Esophagus mucosa (tissue), 1 donor: ENCODE data around the gene CFAP53. TPM values are rescaled to one million over a fixed set of nuclear protein-coding genes. Genes with fewer than 3 reads are reported as not detected.

Experiments
- ATAC-seq: fragments of 200-7000 bp; cut with Tn5 transposase; one replicate; pipeline ENCODE4 v1.9.1; 2020
- total RNA-seq: library from RNA; stranded (reverse); gene quantifications from one replicate; pipeline ENCODE4 v1.2.4, GENCODE V29; 2023
- donor health status: DM: yes; HTN: yes; CAD: no.

Gene CFAP53
- total RNA-seq, 1 donor from 2014 or later = 0.36 TPM

DNA sequence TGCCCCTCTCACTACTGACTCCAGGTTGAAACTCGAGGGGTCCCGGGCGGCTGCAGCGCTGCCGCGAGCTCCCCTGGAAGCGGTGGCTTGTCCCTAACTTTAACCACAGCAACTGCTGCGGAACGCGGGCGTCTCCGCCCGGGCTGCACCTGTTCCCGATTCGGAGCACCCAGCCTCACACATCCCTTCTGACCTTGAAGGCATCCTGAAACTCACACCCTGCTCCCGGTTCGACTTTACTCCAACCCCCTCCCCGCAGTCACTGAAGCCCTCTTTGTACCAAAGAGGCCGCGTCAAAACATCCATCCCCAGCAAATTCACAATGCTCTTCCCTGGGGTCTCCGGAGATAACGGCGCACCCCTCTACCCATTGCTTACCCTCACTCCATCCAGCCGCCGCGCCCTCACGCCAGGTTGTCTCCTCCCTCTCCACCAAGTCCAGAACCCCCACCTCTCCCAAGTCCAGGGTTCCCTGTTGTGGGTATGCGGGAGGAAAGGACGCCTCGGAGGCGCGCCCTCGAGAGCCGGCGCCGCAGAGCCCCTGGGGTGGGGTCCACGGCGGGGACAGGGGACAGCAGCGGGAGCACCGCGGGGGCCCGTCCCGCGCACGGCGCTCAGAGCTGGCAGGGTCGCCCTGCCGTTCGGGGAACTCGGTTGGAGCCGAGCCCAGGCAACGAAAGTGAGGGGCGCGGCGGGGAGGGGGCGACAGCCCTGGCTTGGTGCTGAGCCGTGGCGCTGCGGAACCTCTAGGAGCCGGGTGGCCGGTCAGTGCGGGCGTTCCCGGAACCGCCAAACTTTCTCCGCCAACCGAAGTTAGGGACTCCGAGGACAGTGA is 72.3 kb downstream of the CFAP53 start:
- ATAC-seq = peak; percentile 20

DNA sequence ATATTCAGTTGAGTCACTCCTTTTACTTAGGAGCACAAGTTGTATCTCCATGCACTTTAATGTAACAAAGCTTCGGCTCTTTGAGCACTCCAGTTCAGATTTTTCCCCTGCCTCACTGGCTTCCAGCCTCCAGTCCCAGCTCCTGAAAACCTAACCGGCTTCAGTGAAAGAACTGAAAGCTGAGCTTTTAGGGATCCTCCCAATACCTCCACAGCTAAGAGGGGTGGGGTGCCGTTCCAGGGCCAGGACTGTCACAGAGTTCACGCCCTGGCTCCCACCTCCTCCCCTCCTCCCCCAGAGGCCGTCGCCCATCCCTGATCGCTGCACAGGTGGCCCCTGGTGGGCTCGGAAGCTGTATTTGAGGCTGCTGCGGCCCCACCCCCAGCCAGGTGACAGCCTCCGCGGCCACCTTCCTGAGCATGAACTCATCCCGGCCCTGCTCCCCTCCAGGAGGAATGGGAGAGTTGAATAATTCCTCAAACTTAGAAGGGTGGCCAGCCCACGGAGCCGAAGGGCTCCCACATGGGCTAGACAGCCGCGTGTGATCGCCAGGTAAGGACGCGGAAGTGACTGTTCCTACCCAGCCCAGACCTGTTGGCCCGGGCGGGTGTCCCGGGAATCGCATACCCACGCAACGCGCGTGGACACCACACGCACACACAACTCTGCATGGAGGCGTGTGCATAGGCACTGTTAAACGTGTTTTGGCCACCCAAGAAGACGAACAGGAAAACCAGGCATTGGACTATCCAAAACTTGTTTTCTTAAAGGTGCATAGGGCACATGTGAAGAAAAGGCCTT is 73.1 kb downstream of the CFAP53 start:
- peak; percentile 68 for ATAC-seq

DNA sequence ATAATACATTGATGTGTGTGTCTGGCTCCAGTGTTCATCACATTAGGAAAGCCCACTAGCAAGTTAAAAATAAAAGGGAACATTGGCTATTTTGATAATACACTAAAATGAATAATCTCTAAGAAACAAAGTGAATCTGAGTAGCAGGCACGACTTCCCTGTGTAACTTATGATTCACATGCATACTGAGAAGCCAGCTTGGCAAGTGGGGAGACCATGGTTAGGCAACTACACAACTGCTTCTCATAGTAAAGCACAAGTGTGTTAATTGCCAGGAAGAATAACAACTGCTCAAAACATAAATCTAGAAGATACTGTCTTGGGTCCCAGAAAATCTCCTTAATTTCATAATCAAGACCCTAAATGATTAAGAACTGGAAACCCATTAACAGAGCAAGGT is 75.4 kb downstream of the CFAP53 start:
- peak; percentile 33 for ATAC-seq

DNA sequence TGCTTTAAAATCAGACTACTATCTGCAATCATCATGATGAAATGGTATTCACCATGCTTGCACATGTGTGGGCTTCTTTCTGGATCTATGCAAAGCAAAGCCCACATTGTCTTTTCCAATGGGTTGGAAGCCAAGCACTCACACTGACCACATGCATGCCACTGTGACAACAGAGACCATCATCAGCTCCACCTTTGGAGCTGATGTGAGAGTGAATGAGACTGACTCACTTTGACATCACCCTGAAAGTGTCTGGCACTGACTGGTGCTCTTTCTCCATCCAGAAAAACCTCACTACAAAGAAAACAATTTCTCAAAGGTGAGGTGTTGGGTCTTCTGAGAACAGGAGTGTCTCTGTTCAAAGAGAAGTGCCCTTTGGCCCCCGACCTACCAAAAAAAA is 76.1 kb downstream of the CFAP53 start:
- ATAC-seq = no peak

DNA sequence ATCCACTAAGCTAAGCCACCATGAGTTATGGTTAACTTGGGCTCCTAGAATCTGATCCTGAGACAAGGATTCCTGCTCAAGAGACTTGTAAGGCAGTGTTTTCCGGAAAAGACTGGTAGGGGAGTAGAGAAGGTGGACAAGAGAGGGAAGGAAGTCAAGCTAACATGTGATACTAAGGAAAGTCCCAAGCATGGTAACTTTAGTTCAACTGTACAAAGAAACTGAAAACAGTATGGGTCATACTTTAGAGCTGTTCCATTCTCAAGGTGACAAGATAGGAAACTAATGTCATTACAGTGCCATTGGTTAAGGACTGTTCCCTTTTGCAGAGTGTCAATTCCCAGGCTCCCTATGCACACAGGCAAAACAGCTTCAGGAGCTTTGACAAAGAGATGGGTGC is 77.1 kb downstream of the CFAP53 start:
- ATAC-seq = no peak

DNA sequence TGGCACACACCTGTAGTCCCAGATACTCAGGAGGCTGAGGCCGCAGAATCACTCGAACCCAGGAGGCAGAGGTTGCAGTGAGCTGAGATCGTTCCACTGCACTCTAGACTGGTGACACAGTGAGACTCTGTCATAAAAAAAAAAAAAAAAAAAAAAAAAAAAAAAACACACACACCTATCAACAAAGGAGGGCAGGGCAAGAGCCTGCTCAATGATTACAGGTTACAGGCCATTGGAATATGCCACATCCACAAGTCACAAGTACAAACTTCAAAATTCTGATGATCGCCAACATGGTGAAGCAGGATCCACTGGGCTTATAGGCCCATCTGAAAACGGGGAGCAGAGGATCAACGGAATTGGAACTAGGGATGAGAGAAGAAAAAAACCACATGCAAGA is 77.6 kb downstream of the CFAP53 start:
- no peak for ATAC-seq

DNA sequence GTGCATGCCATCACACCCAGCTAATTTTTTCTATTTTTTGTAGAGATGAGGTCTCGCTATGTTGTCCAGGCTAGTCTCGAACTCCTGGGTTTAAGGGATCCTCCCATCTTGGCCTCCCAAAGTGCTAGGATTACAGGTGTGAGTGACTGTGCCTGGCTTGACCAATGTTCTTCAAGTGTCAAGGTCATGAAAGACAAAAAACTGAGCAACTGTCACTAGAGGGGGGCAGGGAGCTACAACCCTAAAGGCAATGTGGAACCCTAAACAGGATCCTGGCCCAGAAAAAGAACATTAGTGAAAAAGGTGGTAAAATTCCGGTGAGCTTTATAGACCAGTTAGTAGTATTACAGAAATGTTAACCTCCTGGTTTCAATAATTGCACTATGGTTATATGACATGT is 78.6 kb downstream of the CFAP53 start:
- ATAC-seq = no peak

DNA sequence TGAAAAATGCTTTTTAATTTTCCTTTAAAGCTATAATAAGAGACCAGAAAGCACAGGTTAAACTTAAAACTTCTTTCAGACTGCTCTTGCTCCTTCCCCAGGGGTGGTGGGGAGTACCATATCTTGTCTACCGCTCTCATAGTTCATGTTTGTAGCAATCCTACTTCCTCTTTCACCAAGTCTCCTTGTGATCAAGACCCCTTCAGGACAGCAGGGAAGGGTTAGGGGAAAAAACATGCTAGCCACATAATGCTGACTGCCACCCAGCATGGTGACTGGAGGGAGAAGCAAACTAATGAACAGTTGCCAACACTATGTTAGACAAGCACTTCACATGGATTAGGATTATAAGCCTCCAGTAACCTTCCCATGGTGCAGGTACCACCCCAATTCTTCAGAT is 79.9 kb downstream of the CFAP53 start:
- no peak for ATAC-seq

DNA sequence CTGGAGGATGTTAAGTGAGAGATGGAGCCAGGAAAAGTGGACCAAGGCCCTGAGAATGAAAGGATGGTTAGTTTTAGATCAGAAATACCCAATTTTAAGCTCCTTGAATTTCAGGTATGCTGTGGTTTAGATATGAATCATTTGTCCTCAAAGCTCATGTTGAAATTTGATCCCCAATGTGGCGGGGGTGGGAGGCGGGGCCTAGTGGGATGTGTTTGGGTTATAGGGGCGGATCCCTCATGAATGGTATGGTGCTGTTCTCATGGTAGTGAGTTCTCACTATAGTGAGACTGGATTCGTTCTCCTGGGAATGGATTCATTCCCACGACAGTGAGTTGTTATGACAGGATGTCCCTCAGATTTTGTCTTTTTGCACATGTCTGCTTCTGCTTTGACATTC is 82.7 kb downstream of the CFAP53 start:
- ATAC-seq = peak; percentile 85

DNA sequence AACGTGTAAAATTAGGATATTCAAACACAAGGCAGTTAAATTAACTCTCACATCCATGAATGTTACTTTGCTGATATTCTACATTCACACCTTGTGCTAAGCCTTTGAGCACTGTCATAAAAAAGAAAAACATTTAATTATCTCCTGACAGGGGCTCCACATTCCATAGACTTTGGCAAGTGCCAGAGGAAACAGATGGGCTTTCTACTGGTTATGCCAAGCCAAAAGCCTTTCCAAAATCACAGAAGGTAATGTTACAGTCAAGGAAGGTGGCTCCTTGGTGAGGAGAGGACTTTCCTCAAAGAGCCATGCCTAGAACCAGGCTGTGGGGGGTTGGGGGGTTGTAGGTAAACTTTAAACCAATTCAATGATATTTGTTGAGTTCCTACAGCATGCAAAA is 83.8 kb downstream of the CFAP53 start:
- ATAC-seq = no peak

DNA sequence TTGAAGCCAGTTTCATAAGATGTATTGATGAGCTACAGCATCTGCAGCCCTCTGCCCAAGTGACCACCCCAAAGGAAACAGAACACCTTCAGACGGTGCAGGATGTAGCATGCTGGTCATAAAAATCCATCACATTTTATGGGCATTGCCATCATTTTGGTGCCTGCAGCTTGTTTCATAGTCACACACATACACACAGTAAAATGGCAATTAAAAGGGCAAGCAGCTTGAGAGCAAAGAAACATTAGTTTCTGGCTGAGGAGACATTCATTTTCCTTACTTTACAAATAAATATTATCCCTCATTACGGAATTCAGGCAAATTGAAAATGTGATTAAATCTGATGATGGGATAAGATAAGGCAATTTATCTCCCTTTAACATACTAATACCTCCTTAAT is 84.7 kb downstream of the CFAP53 start:
- ATAC-seq = no peak

DNA sequence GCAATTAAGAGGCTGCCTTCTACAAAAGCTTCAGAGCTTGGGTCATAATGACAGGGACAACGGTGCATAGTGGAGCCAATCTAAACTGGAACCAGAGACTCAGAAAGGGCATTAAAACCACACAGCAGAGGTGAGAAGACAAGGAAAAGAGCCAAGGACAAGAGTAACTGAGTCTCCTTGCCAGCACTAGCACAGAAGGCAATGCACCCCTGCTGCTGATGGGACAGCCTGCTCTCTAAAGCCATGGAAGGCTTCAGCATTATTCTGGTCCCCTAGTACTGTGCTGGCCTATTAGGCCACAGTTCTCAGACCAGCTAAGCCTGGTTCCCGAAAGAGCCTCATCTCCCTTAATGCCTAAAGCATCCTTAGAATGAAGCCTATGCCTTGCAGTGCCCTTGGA is 86.8 kb downstream of the CFAP53 start:
- no peak for ATAC-seq

DNA sequence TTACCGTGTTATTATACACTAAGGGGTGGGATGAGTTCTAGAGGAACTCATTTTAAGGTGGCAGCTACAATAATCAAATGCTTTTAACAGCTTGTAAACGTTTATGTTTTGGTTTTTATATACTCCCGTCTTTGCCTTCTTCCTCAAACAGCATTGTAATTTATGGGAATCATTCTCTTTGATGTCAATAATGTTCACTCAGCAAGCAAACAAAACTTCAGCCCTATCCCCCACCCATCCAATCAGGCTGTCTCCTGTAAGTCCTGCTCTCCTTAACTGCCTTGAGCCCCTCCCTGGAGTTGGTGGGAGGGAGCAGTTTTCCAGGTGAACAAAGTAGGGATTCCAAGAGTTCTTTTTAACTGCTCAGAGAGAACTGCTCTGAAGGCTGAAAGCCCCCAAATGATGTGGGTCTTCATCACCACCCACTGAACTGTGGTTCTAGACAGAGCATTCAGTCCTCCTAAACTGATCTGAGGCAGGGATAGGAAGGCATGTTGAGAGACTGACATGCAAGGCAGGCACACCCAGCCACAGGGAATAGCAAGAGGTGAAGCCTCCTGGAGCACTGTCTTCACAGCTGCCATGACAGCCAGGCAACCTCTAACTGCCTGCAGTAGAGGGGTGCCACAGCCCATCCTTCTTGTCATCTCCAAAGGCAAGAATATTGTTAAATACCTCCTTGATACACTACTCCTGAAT is 88.9 kb downstream of the CFAP53 start:
- ATAC-seq = no peak

Other genes starting within 250 kb of the CFAP53 start
- 29.6 TPM for gene MYO5B, start 71.3 kb downstream of the CFAP53 start, total RNA-seq
- gene MBD1, start 15.0 kb upstream of the CFAP53 start, total RNA-seq = 44.2 TPM
- gene CXXC1, start 21.2 kb upstream of the CFAP53 start, total RNA-seq = 31.4 TPM
- 7.0 TPM for gene SKA1, start 108.6 kb upstream of the CFAP53 start, total RNA-seq